Thyroid gland (tissue), 4 donors: ENCODE data around the gene CAMKK1.

Source experiments
- POLR2A ChIP-seq, 2 donors: fragments of 450-650 bp; IDR thresholded peaks; one replicate each; pipeline ENCODE4 v1.6.1; 2017; ENCODE audit warnings: antibody characterized with exemption in 2 of 2, mild to moderate bottlenecking in 2 of 2, moderate library complexity in 1 of 2
- TF ChIP-seq, protein P1 (sequence below), 6 experiments: fragments of 200-600 bp in 3 of 6; fragments of 450-650 bp in 3 of 6; sonication (generic) in 3 of 6; IDR thresholded peaks; one replicate each; pipeline ENCODE4 v1.5.1; 2016 to 2019; ENCODE audit warnings: antibody characterized with exemption in 6 of 6, mild to moderate bottlenecking in 2 of 6, inconsistent platforms in 1 of 6, moderate library complexity in 1 of 6

DNA sequence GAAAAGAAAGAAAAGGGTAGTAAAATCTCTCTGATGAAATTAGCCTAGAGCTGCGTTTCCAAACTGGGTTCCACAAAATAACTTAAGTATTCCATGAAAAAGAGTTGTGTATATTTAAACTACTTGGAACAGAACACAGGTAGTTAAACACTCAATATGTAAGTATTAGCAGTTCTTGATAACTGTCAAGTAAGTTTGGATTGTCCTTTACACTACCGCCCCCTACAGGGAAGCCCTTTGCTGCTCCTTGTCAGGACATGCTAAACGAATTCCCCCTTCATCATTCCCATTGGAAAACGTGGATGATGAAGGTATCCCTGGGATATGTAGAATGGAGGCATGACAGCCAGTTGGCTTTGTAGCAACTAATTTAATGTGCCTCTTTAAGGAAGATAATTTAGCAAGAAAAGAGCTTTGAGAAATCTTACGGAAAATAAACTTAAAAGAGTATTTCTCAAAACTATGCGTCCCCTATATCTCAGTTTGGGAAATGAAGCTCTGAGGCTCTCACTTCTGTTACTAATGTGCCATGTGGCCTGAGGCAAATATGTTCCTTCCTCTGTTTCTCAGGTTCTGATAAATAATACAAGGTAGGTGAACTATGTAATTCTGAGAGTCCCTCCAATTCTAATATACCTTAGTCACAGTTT, 65.6 kb downstream of the CAMKK1 start:
- TF ChIP-seq, protein P1, sequence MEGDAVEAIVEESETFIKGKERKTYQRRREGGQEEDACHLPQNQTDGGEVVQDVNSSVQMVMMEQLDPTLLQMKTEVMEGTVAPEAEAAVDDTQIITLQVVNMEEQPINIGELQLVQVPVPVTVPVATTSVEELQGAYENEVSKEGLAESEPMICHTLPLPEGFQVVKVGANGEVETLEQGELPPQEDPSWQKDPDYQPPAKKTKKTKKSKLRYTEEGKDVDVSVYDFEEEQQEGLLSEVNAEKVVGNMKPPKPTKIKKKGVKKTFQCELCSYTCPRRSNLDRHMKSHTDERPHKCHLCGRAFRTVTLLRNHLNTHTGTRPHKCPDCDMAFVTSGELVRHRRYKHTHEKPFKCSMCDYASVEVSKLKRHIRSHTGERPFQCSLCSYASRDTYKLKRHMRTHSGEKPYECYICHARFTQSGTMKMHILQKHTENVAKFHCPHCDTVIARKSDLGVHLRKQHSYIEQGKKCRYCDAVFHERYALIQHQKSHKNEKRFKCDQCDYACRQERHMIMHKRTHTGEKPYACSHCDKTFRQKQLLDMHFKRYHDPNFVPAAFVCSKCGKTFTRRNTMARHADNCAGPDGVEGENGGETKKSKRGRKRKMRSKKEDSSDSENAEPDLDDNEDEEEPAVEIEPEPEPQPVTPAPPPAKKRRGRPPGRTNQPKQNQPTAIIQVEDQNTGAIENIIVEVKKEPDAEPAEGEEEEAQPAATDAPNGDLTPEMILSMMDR (IDR thresholded peaks at IDR 0.05), result peak in 4 of 6 experiments; percentile 10 to 40 (median 19)
- TF ChIP-seq POLR2A (IDR thresholded peaks at IDR 0.05), result no peak
